Stimulated activated effector memory CD8-positive, alpha-beta T cell treated with anti-CD3 and anti-CD28 coated beads, Interleukin-12 subunit alpha, Interleukin-12 subunit beta, amount 100 ng/mL, for 72 hours (primary cell): Measurements from ENCODE around the gene IL1R1.

Source experiments
- ATAC-seq: fragments of 150-1000 bp; cut with Tn5 transposase; 2 replicates; pipeline ENCODE4 v1.10.0; 2021
- DNase-seq, 2 donors: peaks; one replicate each; pipeline ENCODE4 v3.0.0; 2021 to 2022; ENCODE audit warnings: low spot score in 2 of 2
- H3K27ac Mint-ChIP-seq: one replicate; pipeline ENCODE4 v1.8.0; 2022; ENCODE audit warnings: mild to moderate bottlenecking, mixed read lengths
- H3K36me3 Mint-ChIP-seq: one replicate; pipeline ENCODE4 v1.8.0; 2022; ENCODE audit warnings: mild to moderate bottlenecking, mixed read lengths
- H3K4me1 Mint-ChIP-seq: one replicate; pipeline ENCODE4 v1.8.0; 2022; ENCODE audit warnings: mixed read lengths
- H3K4me3 Mint-ChIP-seq: one replicate; pipeline ENCODE4 v1.8.0; 2022; ENCODE audit warnings: mild to moderate bottlenecking, mixed read lengths
- H3K9me3 Mint-ChIP-seq: one replicate; pipeline ENCODE4 v1.8.0; 2022; ENCODE audit warnings: mixed read lengths

IL1R1 gene

GRCh38 chr2:102226612-102227391 lies 84.3 kb downstream of the IL1R1 start:
- peaks cover 6% of the 10 kb centered on the region for H3K36me3 Mint-ChIP-seq
- peaks cover 72% of the 10 kb centered on the region for H3K4me1 Mint-ChIP-seq

DNA sequence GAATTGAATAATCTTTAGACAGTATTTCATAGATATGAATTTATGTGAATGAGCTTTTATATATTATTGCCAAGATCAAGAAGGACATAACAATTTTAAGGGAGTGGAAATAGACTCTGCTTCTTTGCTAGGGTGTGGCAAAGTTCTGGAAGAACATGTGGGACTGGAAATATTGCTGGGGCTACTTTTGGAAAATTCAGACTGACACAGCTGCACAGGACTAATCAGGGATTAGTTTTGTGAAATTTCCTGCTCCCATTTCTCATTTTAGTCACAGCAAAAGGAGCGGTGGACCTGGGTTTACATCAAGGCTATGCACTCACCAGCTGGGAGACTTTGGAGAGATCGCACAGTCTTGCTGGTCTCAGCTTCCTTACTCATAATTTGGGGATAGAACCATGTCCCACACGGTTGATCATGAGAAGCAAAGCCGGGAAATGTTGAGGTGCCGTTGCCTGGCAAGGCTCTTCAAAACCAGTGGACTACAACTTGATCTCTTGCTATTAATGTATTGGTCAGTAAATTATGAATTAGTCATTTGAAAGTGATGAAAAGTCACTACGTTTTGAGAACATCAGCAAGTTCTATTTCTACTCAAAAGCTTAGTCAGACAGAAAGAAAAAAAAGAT lies 86.7 kb downstream of the IL1R1 start:
- H3K27ac Mint-ChIP-seq, result no peak overlapping the region
- H3K9me3 Mint-ChIP-seq, result no peaks in the 10 kb centered on the region
- H3K36me3 Mint-ChIP-seq, result peaks cover 6% of the 10 kb centered on the region
- peaks cover 73% of the 10 kb centered on the region for H3K4me1 Mint-ChIP-seq
- no peak overlapping the region for H3K4me3 Mint-ChIP-seq
- DNase-seq (no peak), ATAC-seq (no peak)

More at GRCh38 chr2:102226612-102227391, 84.3 kb downstream of the IL1R1 start:
- Mint-ChIP-seq H3K9me3 (no peaks in the 10 kb centered on the region), H3K4me3 (peak overlapping the region; percentile 3), H3K27ac (peak overlapping the region; percentile 89)
- ATAC-seq (no peak), DNase-seq (no peak)
